ENCODE results near the gene PKLR.

GRCh38 chr1:155250246-155250632, 51.0 kb downstream of the PKLR start:
- TF ChIP-seq POLR2AphosphoS5 (IDR thresholded peaks at IDR 0.05; ENCODE audit: low read depth, low read length) (no peak), FOXP2 (optimal IDR thresholded peaks at IDR 0.05; ENCODE audit: borderline replicate concordance, extremely low read depth, extremely low read length, insufficient read depth) (no peak), TAF1 (IDR thresholded peaks at IDR 0.05; ENCODE audit: borderline replicate concordance, insufficient read depth, low read length) (no peak), SIN3A (IDR thresholded peaks at IDR 0.05; ENCODE audit: borderline replicate concordance, insufficient read depth, low read length) (no peak)
- TF ChIP-seq, protein P1, sequence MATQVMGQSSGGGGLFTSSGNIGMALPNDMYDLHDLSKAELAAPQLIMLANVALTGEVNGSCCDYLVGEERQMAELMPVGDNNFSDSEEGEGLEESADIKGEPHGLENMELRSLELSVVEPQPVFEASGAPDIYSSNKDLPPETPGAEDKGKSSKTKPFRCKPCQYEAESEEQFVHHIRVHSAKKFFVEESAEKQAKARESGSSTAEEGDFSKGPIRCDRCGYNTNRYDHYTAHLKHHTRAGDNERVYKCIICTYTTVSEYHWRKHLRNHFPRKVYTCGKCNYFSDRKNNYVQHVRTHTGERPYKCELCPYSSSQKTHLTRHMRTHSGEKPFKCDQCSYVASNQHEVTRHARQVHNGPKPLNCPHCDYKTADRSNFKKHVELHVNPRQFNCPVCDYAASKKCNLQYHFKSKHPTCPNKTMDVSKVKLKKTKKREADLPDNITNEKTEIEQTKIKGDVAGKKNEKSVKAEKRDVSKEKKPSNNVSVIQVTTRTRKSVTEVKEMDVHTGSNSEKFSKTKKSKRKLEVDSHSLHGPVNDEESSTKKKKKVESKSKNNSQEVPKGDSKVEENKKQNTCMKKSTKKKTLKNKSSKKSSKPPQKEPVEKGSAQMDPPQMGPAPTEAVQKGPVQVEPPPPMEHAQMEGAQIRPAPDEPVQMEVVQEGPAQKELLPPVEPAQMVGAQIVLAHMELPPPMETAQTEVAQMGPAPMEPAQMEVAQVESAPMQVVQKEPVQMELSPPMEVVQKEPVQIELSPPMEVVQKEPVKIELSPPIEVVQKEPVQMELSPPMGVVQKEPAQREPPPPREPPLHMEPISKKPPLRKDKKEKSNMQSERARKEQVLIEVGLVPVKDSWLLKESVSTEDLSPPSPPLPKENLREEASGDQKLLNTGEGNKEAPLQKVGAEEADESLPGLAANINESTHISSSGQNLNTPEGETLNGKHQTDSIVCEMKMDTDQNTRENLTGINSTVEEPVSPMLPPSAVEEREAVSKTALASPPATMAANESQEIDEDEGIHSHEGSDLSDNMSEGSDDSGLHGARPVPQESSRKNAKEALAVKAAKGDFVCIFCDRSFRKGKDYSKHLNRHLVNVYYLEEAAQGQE (IDR thresholded peaks at IDR 0.05; ENCODE audit: insufficient read depth in 1 of 2, low read depth in 2 of 2, low read length in 2 of 2): no peak

All from PFSK-1 (cell line).